AG10803 (cell line): ENCODE results near the gene CELSR1.

ENCODE experiments used
- DNase-seq: peaks from one replicate; pipeline ENCODE4 v3.0.0; 2010; ENCODE audit warnings: low read depth
- H3K4me3 ChIP-seq: 2 replicates; pipeline ENCODE4 v1.5.1; 2011; ENCODE audit warnings: mild to moderate bottlenecking, low read length, control low read depth
- CTCF ChIP-seq: conservative IDR thresholded peaks from 2 replicates; pipeline ENCODE4 v1.5.1; 2011; ENCODE audit warnings: mild to moderate bottlenecking, low read length, control low read depth, inconsistent platforms

CELSR1 gene

GRCh38 chr22:46411347-46411746 is 126.1 kb downstream of the CELSR1 start:
- DNase-seq: no peak
- TF ChIP-seq CTCF: no peak
- H3K4me3 ChIP-seq: no peak overlapping the region

GRCh38 chr22:46410291-46410808 is 127.1 kb downstream of the CELSR1 start:
- TF ChIP-seq CTCF: no peak
- no peak overlapping the region for H3K4me3 ChIP-seq
- DNase-seq: no peak

DNA sequence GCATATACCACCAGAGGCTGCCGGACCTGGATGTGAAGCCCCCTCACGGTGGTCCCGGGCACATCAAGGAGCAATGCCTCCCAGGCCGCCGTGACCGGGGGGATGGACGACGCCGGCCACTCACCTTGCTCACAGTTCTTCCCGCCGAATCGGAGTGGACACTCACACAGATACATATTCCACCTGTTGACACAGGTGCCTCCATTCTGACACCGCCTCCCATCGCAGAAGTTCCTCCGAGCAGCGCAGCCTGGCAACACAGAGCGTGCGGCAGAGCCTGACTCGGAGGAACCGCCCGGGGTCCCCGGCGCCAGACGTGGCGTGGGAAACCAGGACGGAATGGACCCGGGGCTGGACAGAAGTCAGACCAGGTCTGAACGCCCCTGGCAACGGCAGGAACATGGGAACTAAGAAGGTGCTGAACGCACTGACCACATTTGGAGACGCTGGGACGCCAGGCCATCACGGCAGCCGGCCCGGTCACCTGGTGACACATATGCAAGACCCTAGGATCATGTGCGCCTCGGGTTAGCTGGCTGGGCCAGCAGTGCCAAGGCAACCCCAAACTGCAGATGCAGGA is 127.7 kb downstream of the CELSR1 start:
- DNase-seq: no peak
- H3K4me3 ChIP-seq: no peak overlapping the region
- TF ChIP-seq CTCF: no peak

GRCh38 chr22:46408568-46409506 is 128.6 kb downstream of the CELSR1 start:
- TF ChIP-seq CTCF: no peak
- no peak for DNase-seq
- H3K4me3 ChIP-seq: no peak overlapping the region

DNA sequence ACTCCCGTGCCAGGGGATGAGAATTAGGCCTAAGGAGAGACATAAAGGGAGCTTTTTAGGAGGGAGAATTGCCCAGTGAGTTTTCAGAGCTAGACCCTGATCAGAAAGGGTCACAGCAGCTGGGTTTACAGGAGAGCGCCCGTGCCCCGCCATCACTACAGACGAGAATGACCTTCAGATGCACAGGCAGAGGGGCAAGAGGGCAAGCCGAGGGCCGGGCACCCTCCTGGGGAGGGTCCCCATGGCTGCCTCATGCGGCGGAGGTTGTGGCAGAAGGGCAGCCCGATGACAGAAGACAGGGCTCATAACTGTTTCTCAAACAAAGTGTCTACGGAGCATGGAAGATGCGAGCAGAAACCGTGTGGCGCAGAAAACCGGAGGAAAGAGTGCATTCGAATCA is 129.7 kb downstream of the CELSR1 start:
- no peak overlapping the region for H3K4me3 ChIP-seq
- no peak for DNase-seq
- no peak for TF ChIP-seq CTCF

DNA sequence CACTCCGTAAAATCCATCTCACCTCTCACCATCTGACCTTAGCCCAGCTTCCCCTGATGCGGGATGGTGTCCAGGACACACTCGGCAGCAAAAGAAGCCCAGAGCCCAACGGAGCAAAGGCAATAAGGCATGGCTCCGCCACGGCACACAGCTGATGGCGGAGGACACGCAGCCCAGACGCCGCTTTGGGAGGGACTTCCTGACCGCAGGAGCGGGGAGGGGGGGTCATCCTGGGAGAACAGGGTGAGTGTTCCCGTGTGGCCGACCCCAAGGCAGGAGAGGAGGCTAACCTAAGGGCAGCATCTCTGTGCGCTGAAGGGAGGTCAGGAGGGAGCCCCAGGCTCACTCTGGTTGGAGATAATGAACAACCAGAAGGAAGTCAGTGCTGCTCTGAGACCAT is 130.6 kb downstream of the CELSR1 start:
- no peak for TF ChIP-seq CTCF
- H3K4me3 ChIP-seq: no peak overlapping the region
- DNase-seq: no peak
